NCI-H2107 treated with DMSO at 0.1 percent for 48 hours (cell line): ENCODE measurements around the gene PCCA.

Experiments
- DNase-seq: peaks from one replicate; lab custom pipeline; 2025; ENCODE audit not compliant: unreplicated experiment; lab: John Stamatoyannopoulos, UW

PCCA gene

GRCh38 chr13:100536643-100537180 is 447.8 kb downstream of the PCCA start:
- DNase-seq = no peak

- DNase-seq = no peak
Observed at GRCh38 chr13:100537486-100537885, 448.6 kb downstream of the PCCA start.

- DNase-seq = no peak
Observed at GRCh38 chr13:100537951-100538462, 449.1 kb downstream of the PCCA start.

- DNase-seq = no peak
Observed at GRCh38 chr13:100540621-100541020, 451.7 kb downstream of the PCCA start.

GRCh38 chr13:100541897-100542825 is 453.3 kb downstream of the PCCA start:
- no peak for DNase-seq

GRCh38 chr13:100542826-100543156 is 453.9 kb downstream of the PCCA start:
- DNase-seq = peak; percentile 73

GRCh38 chr13:100543872-100544602 is 455.1 kb downstream of the PCCA start:
- no peak for DNase-seq

GRCh38 chr13:100544866-100545683 is 456.2 kb downstream of the PCCA start:
- DNase-seq = no peak

- no peak for DNase-seq
Observed at GRCh38 chr13:100545684-100546061, 456.8 kb downstream of the PCCA start.

GRCh38 chr13:100546713-100547405 is 458.0 kb downstream of the PCCA start:
- no peak for DNase-seq

GRCh38 chr13:100547791-100548201 is 458.9 kb downstream of the PCCA start:
- DNase-seq = no peak

- no peak for DNase-seq
Observed at GRCh38 chr13:100549316-100549715, 460.4 kb downstream of the PCCA start.

GRCh38 chr13:100552755-100553154 is 463.9 kb downstream of the PCCA start:
- no peak for DNase-seq

- DNase-seq = no peak
Observed at GRCh38 chr13:100559886-100560285, 471.0 kb downstream of the PCCA start.

GRCh38 chr13:100560498-100561157 is 471.7 kb downstream of the PCCA start:
- DNase-seq = no peak

- DNase-seq = no peak
Observed at GRCh38 chr13:100561158-100561499, 472.2 kb downstream of the PCCA start.

- DNase-seq = no peak
Observed at GRCh38 chr13:100561599-100562204, 472.8 kb downstream of the PCCA start.

GRCh38 chr13:100563779-100564178 is 474.9 kb downstream of the PCCA start:
- DNase-seq = no peak

- peak; percentile 29 for DNase-seq
Observed at GRCh38 chr13:100564444-100565223, 475.7 kb downstream of the PCCA start.
